ENCODE data around the gene TRAF1.
A peak's percentile ranks its signal among the peaks of the same experiment; 100 is the strongest.

Gene TRAF1

DNA sequence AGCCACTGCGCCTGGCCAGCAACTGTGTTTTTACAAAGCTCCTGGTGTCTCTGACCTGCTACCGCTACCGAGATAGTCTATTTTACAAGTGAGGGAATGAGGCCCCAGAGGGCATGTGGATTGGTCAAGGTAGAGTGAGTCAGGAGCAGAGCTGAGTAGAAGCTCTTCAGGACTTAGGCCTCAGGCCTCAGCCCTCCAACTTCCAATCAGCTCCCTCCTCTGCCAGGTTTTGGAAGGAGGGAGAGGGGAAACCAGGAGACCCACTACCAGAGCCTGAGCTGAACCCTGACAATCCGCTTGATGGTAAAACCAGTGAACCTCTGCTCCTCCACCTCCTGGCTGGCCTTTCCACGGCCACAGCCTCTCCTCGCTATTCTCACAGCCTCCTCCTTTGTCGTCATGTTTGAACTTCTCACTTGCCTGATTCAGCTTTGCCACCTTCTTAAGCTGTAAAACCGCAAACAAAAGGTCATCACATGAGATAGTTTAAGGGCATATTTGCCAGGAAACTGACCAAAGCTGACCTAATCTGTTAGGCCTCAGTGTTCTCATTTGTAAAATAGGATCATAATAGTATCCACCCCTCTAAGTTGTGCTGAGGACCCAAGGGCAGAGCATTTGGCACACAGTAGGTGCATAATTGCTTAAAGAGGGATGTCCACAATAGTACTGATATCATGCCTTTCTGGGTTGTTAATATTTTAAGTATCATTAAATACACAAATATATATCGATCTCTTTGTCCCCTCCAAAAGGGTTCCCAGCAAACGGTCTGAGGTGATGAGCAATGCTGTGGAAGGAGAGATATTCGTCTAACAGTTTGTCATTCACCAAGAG, 1.7 kb downstream of the TRAF1 start:
- peaks cover 9% of the 10 kb centered on the region; the same call in 1 of the 2 replicates for H3K79me2 ChIP-seq (ENCODE audit: insufficient read depth, low read length)
- TF ChIP-seq, protein P1, sequence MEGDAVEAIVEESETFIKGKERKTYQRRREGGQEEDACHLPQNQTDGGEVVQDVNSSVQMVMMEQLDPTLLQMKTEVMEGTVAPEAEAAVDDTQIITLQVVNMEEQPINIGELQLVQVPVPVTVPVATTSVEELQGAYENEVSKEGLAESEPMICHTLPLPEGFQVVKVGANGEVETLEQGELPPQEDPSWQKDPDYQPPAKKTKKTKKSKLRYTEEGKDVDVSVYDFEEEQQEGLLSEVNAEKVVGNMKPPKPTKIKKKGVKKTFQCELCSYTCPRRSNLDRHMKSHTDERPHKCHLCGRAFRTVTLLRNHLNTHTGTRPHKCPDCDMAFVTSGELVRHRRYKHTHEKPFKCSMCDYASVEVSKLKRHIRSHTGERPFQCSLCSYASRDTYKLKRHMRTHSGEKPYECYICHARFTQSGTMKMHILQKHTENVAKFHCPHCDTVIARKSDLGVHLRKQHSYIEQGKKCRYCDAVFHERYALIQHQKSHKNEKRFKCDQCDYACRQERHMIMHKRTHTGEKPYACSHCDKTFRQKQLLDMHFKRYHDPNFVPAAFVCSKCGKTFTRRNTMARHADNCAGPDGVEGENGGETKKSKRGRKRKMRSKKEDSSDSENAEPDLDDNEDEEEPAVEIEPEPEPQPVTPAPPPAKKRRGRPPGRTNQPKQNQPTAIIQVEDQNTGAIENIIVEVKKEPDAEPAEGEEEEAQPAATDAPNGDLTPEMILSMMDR (conservative IDR thresholded peaks at IDR 0.05; ENCODE audit: low read length), result no peak
- TF ChIP-seq EZH2phosphoT487 (IDR thresholded peaks at IDR 0.05; ENCODE audit: borderline replicate concordance), result no peak
- H3K27me3 ChIP-seq (ENCODE audit: insufficient read depth, low read length, poor library complexity, severe bottlenecking), result no peaks in the 10 kb centered on the region
- H3K9me2 ChIP-seq (replicated peaks; ENCODE audit: low read depth, low read length), result no peaks in the 10 kb centered on the region
- H3K4me3 ChIP-seq (ENCODE audit: low read length, poor library complexity, severe bottlenecking), result peak overlapping the region; percentile 8
- peak overlapping the region; percentile 61 for H3K9ac ChIP-seq (ENCODE audit: low read depth, low read length, poor library complexity, severe bottlenecking)
- H3K9me3 ChIP-seq (ENCODE audit: insufficient read depth, low read depth, low read length), result no peaks in the 10 kb centered on the region
- H3F3A ChIP-seq (ENCODE audit: low read depth), result no peaks in the 10 kb centered on the region; the same call in 1 of the 2 replicates
- H4K20me1 ChIP-seq (ENCODE audit: insufficient read depth, low read length, poor library complexity, severe bottlenecking), result no peaks in the 10 kb centered on the region
- H3K4me1 ChIP-seq (ENCODE audit: insufficient read depth, low read length, poor library complexity, severe bottlenecking), result peaks cover 64% of the 10 kb centered on the region
- no peak overlapping the region for H2AFZ ChIP-seq (ENCODE audit: low read length)
- H3K4me2 ChIP-seq (ENCODE audit: low read depth, low read length, poor library complexity, severe bottlenecking), result peak overlapping the region; percentile 52
- no peaks in the 10 kb centered on the region for H3K36me3 ChIP-seq (ENCODE audit: insufficient read depth, low read length)

DNA sequence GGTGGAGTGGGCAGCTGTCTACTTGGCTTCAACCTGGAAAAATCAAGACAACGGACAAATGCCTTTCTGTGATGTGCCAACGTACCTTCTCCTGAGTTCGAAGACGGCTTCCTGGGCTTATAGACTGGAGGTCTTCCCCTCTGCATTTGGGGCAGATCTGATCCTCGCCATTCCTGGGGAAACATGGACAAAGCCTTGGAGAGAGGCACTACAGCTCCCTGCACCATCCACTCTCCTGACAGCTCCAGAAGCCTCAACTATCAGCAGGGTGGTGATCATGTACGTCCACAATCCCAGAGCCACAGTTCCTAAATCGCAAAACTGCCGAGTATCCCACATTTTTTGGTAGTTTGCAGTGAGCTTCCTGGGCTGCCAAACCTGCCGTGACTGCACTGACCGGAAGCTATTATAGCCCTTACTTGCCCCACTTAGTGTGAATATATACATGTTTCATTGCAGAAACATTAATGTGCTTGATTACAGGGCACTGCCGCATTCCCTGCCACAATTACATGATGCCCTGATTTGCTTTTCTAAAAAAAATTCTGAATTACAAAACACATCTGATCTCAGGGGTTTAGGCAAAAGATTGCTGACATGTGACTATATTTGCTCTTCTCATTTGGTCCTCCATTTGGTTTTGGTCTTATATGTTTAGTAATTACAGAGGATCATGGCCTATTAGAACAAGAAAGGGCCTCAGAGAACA, 2.8 kb downstream of the TRAF1 start:
- no peaks in the 10 kb centered on the region for H3F3A ChIP-seq (ENCODE audit: low read depth)
- H3K27me3 ChIP-seq (ENCODE audit: insufficient read depth, low read length, poor library complexity, severe bottlenecking), result no peaks in the 10 kb centered on the region
- no peaks in the 10 kb centered on the region for H4K20me1 ChIP-seq (ENCODE audit: insufficient read depth, low read length, poor library complexity, severe bottlenecking)
- H2AFZ ChIP-seq (ENCODE audit: low read length), result no peak overlapping the region
- H3K36me3 ChIP-seq (ENCODE audit: insufficient read depth, low read length), result no peaks in the 10 kb centered on the region
- H3K79me2 ChIP-seq (ENCODE audit: insufficient read depth, low read length), result peaks cover 9% of the 10 kb centered on the region; the same call in 1 of the 2 replicates
- H3K4me2 ChIP-seq (ENCODE audit: low read depth, low read length, poor library complexity, severe bottlenecking), result no peak overlapping the region
- no peak for TF ChIP-seq EZH2phosphoT487 (IDR thresholded peaks at IDR 0.05; ENCODE audit: borderline replicate concordance)
- TF ChIP-seq, protein P1 (conservative IDR thresholded peaks at IDR 0.05; ENCODE audit: low read length), result no peak
- no peaks in the 10 kb centered on the region for H3K9me3 ChIP-seq (ENCODE audit: insufficient read depth, low read depth, low read length)
- H3K9me2 ChIP-seq (replicated peaks; ENCODE audit: low read depth, low read length), result no peaks in the 10 kb centered on the region
- no peak overlapping the region for H3K9ac ChIP-seq (ENCODE audit: low read depth, low read length, poor library complexity, severe bottlenecking)
- H3K4me1 ChIP-seq (ENCODE audit: insufficient read depth, low read length, poor library complexity, severe bottlenecking), result peaks cover 65% of the 10 kb centered on the region
- no peak overlapping the region for H3K4me3 ChIP-seq (ENCODE audit: low read length, poor library complexity, severe bottlenecking)

DNA sequence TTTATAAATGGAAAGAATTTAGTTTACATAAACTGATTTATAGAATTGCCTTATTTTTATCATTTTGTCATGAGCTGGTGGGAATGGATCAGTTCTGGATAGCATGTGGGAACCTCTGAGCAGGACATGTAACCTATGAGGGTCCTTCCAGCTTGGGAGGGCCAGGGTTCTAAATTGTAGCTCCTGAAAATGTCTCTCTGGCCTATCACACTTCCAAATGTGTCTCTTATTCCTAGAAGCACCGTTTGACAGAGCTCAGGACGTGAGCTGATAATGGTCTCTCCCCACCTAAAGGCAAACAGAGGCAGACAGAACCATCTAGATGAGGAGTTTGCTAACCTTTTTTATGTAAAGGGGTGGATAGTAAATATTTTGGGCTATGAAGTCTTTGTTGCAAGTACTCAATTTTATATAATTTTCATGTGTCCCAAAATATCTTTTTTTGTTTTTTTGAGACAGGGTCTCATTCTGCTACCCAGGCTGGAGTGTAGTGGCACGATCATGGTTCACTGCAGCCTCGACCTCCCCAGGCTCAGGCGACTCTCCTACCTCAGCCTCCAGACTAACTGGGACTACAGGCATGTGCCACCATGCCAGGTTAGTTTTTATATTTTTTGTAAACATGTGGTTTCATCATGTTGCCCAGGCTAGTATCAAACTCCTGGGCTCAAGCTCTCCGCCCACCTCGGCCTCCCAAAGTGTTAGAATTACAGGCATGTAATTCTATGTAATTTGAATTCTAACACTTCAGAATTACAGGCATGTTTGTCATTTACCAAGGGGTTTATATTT, 4.0 kb downstream of the TRAF1 start:
- Histone ChIP-seq H3K4me2 (ENCODE audit: low read depth, low read length, poor library complexity, severe bottlenecking) (no peak overlapping the region), H3K36me3 (ENCODE audit: insufficient read depth, low read length) (no peaks in the 10 kb centered on the region), H3K9ac (ENCODE audit: low read depth, low read length, poor library complexity, severe bottlenecking) (no peak overlapping the region), H3K4me1 (ENCODE audit: insufficient read depth, low read length, poor library complexity, severe bottlenecking) (peaks cover 58% of the 10 kb centered on the region), H3K79me2 (ENCODE audit: insufficient read depth, low read length) (no peaks in the 10 kb centered on the region; the same call in 1 of the 2 replicates), H3K27me3 (ENCODE audit: insufficient read depth, low read length, poor library complexity, severe bottlenecking) (no peaks in the 10 kb centered on the region), H2AFZ (ENCODE audit: low read length) (no peak overlapping the region), H3F3A (ENCODE audit: low read depth) (no peaks in the 10 kb centered on the region), H3K4me3 (ENCODE audit: low read length, poor library complexity, severe bottlenecking) (no peak overlapping the region), H4K20me1 (ENCODE audit: insufficient read depth, low read length, poor library complexity, severe bottlenecking) (no peaks in the 10 kb centered on the region), H3K9me2 (replicated peaks; ENCODE audit: low read depth, low read length) (no peaks in the 10 kb centered on the region), H3K9me3 (ENCODE audit: insufficient read depth, low read depth, low read length) (no peaks in the 10 kb centered on the region)
- TF ChIP-seq, protein P1 (conservative IDR thresholded peaks at IDR 0.05; ENCODE audit: low read length), result no peak
- no peak for TF ChIP-seq EZH2phosphoT487 (IDR thresholded peaks at IDR 0.05; ENCODE audit: borderline replicate concordance)
